NOMO-1 treated with dmso at 0.1 percent for 144 hours (cell line): ENCODE data around the gene NODAL.
"Not testable (repeated sequence)": the region's sequence is repeated elsewhere in the genome, so short reads cannot be mapped to it uniquely, and the experiment has no call there.

Experiments used
- DNase-seq: peaks from one replicate; lab custom pipeline; 2025; ENCODE audit not compliant: unreplicated experiment; lab: John Stamatoyannopoulos, UW

Gene NODAL

GRCh38 chr10:70441161-70441894 lies at the start of gene NODAL:
Gene NODAL (minus strand): TSS chr10:70441681. CDS start chr10:70441667, 14 bp downstream.
- DNase-seq: no peak

GRCh38 chr10:70490142-70490541 lies 48.7 kb upstream of the NODAL start:
- no peak for DNase-seq

- no peak for DNase-seq
These were observed 46.3 kb upstream of the NODAL start for GRCh38 chr10:70487824-70488223.

GRCh38 chr10:70483872-70484271 lies 42.4 kb upstream of the NODAL start:
- not testable (repeated sequence) for DNase-seq

DNA sequence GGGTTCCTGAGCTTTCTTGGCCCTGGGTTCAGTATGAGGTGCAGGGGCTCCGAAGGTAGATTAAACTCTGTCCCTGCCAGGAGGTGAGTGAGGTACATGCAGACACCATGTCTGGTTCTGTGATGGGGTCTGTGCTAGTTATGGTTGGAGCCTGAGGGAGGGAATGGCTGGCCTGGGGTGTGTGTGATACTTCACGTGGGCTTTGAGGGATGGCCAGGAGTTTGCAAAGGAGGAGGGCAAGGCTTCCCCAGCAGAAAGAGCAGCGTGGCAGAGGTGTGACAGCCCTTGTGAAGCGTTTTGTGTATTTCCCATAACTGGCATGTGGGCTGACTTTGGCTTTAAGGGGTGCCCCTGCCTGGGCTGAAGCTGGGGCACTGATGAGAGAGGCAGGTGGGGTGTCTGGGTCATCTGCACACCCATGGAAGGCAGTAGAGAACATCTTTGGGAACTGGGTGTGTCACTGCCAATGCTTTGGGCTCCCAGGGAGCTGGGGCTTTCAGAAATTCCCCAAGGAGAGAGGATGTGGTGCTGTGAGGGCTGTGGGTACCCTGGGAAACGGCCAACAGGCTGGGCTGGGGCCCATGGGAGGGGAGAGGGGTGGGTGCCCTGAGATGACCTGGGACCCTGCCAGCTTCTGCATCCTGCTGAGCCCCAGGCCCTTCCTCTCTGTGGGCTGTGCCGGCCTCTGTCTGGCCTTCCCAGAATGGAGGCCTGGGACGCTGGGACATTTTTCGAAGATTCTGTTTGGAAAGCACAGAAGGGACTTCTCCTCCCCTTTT lies 41.7 kb upstream of the NODAL start:
- no peak for DNase-seq

DNA sequence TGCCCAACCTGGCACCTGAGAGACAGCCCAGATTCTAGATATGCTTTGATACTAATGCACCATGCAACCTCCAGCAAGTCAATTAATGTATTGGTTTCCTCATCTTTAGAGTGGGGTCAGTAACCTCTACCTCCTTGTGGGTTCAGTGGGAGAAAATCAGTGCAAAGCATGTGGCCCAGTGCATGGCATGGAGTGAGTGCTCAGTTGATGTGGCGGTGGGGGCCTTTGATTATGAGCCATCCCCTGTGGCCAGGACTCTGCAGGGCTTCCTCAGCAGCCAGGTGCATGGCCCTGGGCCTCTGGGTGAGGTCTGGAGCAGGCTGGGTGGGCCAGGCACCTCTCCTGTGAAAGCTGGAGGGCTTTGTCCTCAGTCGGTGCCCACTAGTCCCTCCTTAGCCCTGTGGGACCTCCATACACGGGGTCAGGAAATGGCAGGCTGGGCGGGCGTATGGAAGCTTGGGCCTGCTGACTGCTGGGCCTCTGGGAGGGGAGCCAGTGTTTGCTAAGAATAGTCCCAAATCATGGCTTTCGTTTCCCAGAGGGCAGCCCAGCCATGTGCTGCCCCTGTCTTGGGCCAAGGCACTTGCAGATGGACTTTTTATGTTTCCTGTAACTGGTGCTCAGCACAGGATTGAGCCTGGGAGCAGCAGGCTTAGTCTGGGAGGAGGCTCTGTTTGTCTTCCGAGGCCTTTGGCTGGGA lies 40.5 kb upstream of the NODAL start:
- no peak for DNase-seq

DNA sequence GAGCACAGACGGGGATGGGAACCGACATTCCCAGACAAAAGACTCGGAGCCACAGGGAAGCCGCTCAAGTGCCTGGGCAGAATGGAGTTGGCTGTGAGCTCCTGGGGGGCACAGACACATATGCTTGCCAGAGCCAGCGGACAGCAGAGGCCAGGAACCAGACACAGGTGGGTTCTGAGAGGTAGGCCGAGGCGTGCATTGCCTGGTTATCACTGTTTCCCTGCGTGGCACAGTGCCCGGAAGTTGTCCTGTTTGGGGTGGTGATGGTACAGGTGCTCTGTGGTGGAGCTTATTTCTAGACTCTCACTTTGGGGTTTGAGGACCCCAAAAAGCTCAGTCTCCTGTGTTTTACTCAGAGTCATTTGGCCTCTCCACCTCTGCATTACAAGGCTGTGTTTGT lies 39.6 kb upstream of the NODAL start:
- DNase-seq: no peak

DNA sequence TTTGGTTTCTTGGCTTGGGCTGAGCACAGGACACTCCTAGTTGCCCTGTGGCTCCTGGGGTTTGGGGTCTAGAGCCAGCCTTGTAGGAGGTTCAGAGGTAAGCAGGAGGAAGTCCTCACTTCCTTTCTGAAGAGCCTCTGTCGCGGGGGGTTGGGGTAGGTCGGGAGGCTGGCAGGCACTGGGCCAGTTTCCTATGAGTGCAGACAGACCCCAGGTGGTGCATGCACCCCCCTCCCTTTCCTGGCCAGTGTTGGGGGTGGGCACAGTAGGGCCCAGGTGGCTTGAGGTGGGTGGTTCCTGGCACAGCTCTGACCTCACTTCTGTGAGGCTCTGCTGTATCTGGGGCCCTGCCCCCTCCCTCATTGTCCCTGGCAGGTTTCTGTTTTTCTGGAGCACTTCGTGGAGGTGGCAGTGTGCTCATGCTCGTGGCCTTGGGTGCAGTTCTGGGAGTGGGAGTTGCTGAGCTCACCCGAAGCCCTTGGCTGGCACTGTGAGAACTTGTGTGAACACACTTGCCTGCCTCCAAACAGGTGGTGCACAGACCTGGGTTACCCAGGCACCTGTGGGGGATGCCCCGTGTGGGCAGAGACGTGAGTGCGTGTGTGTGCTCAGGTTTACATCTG lies 38.9 kb upstream of the NODAL start:
- no peak for DNase-seq

- DNase-seq: no peak
These were observed 38.3 kb upstream of the NODAL start for GRCh38 chr10:70479626-70480238.

DNA sequence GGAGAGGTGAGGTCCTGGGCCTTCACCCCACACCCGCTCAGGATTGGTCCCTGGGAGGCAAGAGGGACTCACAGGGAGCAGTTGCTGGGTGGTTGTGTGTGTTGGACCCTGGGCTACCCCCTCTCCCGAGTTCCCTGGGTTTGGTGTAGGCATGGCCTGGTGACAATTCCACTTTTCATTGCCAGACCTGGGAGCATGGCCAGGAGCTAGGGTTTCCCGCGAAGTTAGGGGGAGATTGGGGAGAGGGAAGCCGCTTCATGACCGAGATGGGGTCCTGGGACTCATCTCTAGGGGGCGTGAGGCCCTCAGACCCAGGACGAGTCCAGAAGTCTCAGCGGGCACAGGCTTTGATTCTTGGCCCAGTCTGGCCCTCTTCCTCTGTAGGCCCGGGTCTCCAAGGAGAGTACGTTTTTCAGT lies 37.7 kb upstream of the NODAL start:
- DNase-seq: no peak

GRCh38 chr10:70478191-70479164 lies 37.0 kb upstream of the NODAL start, which contains the start of gene PALD1:
Gene PALD1 (plus strand): TSS chr10:70478767. CDS start chr10:70525952, 47,185 bp downstream.
- no peak for DNase-seq

- DNase-seq: no peak
These were observed 36.2 kb upstream of the NODAL start for GRCh38 chr10:70477661-70478162.

- no peak for DNase-seq
These were observed 35.0 kb upstream of the NODAL start for GRCh38 chr10:70476249-70477035.

DNA sequence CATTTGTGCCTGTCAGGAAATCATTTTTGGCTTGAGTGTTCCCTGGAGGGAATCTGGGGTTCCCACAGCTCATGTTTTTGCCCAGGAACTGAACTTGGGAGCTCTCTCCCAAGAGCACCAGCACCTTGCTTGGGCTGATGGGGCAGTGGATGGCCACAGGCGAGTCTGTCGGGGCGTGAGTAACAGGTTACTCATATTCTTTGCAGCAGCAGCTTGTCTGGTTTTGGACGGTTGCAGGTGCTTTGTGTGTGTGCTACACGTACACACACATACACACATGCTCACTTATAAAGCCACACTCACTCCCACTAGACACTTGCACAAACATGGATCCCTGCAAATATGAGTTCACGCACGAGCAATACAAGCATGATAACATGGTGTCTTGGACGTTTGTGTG lies 34.2 kb upstream of the NODAL start:
- DNase-seq: no peak

DNA sequence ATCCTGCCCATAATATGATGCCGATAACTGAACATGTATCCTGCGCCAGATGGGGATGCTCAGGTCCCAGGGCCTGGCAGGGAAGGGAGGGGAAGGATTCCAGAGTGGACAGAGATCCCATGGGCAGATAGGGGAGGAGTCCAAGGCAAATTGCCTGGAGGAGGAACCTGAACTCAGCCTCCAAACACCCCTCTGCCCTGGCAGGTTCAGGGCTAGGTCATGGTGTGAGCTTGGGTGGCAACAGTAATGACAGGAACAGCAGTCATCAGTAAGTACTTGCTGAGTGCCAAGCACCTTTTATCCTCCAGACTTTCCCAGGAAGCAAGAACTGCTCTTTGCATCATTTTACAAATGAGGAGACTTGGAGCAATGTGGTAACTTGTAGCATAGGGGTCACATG lies 33.3 kb upstream of the NODAL start:
- no peak for DNase-seq

DNA sequence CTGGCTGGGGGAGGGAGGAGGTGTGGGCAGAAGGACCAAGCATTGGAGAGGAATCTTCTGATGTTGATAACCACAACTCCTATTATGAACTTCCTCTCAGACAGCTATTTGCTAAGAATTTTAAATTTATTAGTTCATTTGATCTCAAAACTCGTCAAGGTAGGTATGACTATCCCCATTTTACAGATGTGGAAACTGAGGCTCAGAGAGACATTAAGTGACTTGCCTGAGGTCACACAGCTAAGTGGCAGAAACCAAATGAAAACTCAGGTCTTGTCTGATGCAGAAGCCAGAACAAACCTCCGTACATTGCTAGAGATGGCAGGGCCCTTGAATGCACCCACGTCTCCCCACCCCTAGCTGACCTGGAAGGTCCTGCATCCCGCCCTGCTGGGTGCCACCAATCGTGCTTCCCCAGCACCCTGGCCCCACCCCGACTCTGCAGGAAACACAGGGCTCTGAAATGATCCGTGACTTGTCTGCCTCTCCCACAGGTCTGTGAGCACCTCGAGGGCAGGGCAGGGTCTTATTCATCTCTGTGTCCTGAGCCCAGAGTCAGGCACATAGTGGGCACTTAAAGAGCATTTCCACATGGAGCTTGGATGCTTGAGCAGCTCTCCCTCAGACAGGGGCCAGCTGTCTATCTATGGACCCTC lies 31.4 kb upstream of the NODAL start:
- no peak for DNase-seq

DNA sequence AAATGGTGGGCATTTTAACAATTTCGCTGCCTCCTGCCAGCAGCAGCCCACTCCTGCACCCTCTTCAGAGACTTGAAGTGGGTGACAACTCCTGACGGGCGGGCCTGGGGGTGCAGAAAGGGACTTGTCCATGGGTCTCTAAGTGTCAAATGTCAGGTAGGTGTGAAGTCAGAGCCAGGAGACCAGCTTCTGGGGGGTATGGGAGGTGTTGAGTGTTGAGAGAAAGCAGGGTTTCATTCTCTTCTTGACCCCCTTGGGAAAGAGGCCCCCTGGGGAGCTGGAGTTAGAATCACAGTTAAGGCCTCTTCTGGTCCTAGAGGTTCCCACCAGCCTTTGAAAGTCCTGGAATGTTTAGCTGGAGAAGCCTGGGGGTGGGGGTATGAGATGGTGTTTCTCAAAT lies 25.5 kb upstream of the NODAL start:
- no peak for DNase-seq

GRCh38 chr10:70465832-70466231 lies 24.4 kb upstream of the NODAL start:
- DNase-seq: no peak
